Measurements from ENCODE around the gene PPARD. TPM values are rescaled to one million over a fixed set of nuclear protein-coding genes. Genes with fewer than 3 reads are reported as not detected.

PPARD gene
- total and polyA plus RNA-seq, 2 of the 13 experiments (the other 11 are each of a cell fraction or from before 2014, with no cell fraction given) = 6.1 to 13.3 TPM

DNA sequence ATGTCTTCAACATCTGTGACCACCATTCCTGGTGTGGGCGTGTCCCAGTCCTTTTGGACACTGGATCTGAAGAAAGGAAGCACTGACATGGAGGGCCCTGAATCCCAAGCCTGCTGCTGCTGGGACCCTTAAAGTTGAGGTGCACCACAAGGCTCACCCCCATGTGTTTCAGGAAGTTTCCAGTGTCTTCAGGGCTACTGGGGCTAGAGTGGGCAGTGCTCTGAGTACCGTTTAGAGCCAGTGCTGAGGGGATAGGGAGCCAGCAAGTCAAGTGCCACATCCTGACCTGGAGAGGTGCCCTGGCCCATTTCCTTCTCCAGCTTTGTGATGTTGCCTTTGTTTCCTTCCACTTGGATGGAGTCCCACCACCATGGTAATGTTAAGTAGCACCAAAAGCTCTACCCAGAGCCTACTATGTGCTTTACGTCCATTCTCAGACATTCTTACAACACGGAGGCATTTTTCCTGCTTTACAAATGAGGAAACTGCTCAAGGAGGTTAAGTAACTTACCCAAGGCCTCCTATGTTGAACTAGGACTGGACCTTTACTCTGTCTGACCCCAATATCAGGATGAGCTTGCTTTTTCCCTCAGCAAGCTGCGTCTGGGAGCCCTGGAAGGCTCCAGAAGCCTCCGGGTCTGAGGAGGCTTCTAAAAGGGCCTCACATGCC, 45.3 kb upstream of the PPARD start:
- Histone ChIP-seq H3K79me2 (ENCODE audit: insufficient read depth, low read length) (no peaks in the 10 kb centered on the region), H2AFZ (ENCODE audit: low read length) (no peak overlapping the region), H3K27ac (ENCODE audit: extremely low read length, insufficient read depth, low read length) (no peak overlapping the region), H3K36me3 (replicated peaks in 1 of 2; ENCODE audit: control insufficient read depth in 1 of 2, insufficient read depth in 2 of 2, low read length in 2 of 2) (peaks cover 3 to 4% of the 10 kb centered on the region in 2 experiments; a peak in 2 of 5 replicates), H3K9ac (ENCODE audit: insufficient read depth, low read depth, low read length) (peak overlapping the region; percentile 64; the same call in 1 of the 2 replicates), H3K4me1 (ENCODE audit: insufficient read depth, low read length) (peaks cover 20% of the 10 kb centered on the region), H4K20me1 (ENCODE audit: insufficient read depth, low read length) (no peaks in the 10 kb centered on the region), H3K27me3 (ENCODE audit: control insufficient read depth in 1 of 2, insufficient read depth in 2 of 2, low read length in 2 of 2) (no peaks in the 10 kb centered on the region), H3K4me3 (replicated peaks in 1 of 3; ENCODE audit: insufficient read depth in 1 of 3, low read depth in 2 of 3, low read length in 3 of 3) (peak overlapping the region in 1 of 3 experiments; percentile 81; a peak in 2 of 6 replicates), H3K4me2 (ENCODE audit: low read depth, low read length) (peak overlapping the region; percentile 82), H3K9me3 (ENCODE audit: low read length) (no peaks in the 10 kb centered on the region)
- intact Hi-C loops (cut with micrococcal nuclease; ENCODE audit: unreplicated experiment) (loop anchor here (1.0 to 10.0 kb wide), 8 partner anchors 21 to 438 kb away; partner anchors contain the start of genes ARMC12, PPARD and RPL10A), in situ Hi-C loops (cut with HindIII; ENCODE audit: extremely low pct_ligation_motif_present, low pct_unique_long_range_greater_than_20kb) (loop anchor here (5.0 kb wide), 2 partner anchors 35 to 170 kb away; partner anchors contain the start of gene RPL10A)
- ChIA-PET CTCF (ENCODE audit: low intra/inter-chr PET ratio, low total read pairs) (interaction anchor here (0.9 to 2.8 kb wide), 7 partner anchors 30 to 230 kb away, joined by 4 to 35 read pairs (median 6); partner anchors contain the start of gene RPL10A), POLR2A (interaction anchor here (0.7 to 1.8 kb wide), 3 partner anchors 31 to 155 kb away, joined by 3 to 5 read pairs (median 4); partner anchors contain the start of gene FANCE)
- WGBS (ENCODE audit: low lambda C conversion rate) = 70% methylated on average over 6 of the region's 6 CpGs
- no TSS peak for BruUV-seq (replicated peaks)
- peak; percentile 4 for ATAC-seq
- TF ChIP-seq ZNF670 (CRISPR knock-in tag; IDR thresholded peaks at IDR 0.05; ENCODE audit: borderline replicate concordance) (0 out of 2 replicates have a peak, but pooled peaks have one; percentile 1), RCOR2 (CRISPR knock-in tag; IDR thresholded peaks at IDR 0.05) (no peak), ZNF431 (CRISPR knock-in tag; IDR thresholded peaks at IDR 0.05; ENCODE audit: borderline replicate concordance, low read depth) (no peak), ZBTB34 (CRISPR knock-in tag; IDR thresholded peaks at IDR 0.05) (0 out of 2 replicates have a peak, but pooled peaks have one; percentile 36), THYN1 (CRISPR knock-in tag; IDR thresholded peaks at IDR 0.05; ENCODE audit: borderline replicate concordance, low read depth) (0 out of 2 replicates have a peak, but pooled peaks have one; percentile 24), NFKB2 (CRISPR knock-in tag; IDR thresholded peaks at IDR 0.05; ENCODE audit: borderline replicate concordance) (no peak)
- TF ChIP-seq, protein P1, sequence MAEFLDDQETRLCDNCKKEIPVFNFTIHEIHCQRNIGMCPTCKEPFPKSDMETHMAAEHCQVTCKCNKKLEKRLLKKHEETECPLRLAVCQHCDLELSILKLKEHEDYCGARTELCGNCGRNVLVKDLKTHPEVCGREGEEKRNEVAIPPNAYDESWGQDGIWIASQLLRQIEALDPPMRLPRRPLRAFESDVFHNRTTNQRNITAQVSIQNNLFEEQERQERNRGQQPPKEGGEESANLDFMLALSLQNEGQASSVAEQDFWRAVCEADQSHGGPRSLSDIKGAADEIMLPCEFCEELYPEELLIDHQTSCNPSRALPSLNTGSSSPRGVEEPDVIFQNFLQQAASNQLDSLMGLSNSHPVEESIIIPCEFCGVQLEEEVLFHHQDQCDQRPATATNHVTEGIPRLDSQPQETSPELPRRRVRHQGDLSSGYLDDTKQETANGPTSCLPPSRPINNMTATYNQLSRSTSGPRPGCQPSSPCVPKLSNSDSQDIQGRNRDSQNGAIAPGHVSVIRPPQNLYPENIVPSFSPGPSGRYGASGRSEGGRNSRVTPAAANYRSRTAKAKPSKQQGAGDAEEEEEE (CRISPR knock-in tag; IDR thresholded peaks at IDR 0.05; ENCODE audit: borderline replicate concordance) = 0 out of 2 replicates have a peak, but pooled peaks have one; percentile 4
- DNase-seq (ENCODE audit: low spot score) = no peak
- no peak for FAIRE-seq

Measured in HepG2 (cell line).